ENCODE measurements around the gene MBP. TPM values are rescaled to one million over a fixed set of nuclear protein-coding genes. Genes with fewer than 3 reads are reported as not detected.

Gene MBP
- total and polyA plus RNA-seq, 10 of the 15 experiments (the other 5 are each of a cell fraction or from before 2014, with no cell fraction given): 12.2 to 67.8 (median 42.1) TPM

- 1% methylated on average over 4 of the region's 4 CpGs for WGBS (ENCODE audit: insufficient coverage, insufficient replicate concordance, low lambda C conversion rate, missing lambda C conversion rate)
- in situ Hi-C loops (cut with MboI) (no loop called here), intact Hi-C loops (cut with micrococcal nuclease; ENCODE audit: unreplicated experiment) (no loop called here)
- no peak overlapping the region for H3K27ac ChIP-seq (ENCODE audit: control insufficient read depth, insufficient read depth)
- no peaks in the 10 kb centered on the region for H3K27me3 ChIP-seq (replicated peaks in 1 of 2; ENCODE audit: control insufficient read depth in 2 of 2, insufficient read depth in 2 of 2, low read length in 1 of 2)
- no peaks in the 10 kb centered on the region for H4K20me1 ChIP-seq (ENCODE audit: control insufficient read depth, insufficient read depth)
- no TSS peak for BruUV-seq (replicated peaks)
- peak; percentile 72 for ATAC-seq
- peaks cover 12% of the 10 kb centered on the region for H3K4me1 ChIP-seq (ENCODE audit: control insufficient read depth, insufficient read depth, low read length)
- RAD21 ChIA-PET (ENCODE audit: unreplicated experiment): interaction anchor here (0.6 to 1.2 kb wide), 3 partner anchors 25 to 54 kb away, joined by 3 to 6 read pairs (median 3); partner anchors contain the start of gene MBP
- no peak overlapping the region for H3K9ac ChIP-seq (ENCODE audit: control insufficient read depth, insufficient read depth, low read length)
- TF ChIP-seq CREB1 (IDR thresholded peaks at IDR 0.05; ENCODE audit: low read depth): 0 out of 2 replicates have a peak, but pooled peaks have one; percentile 43
- TF ChIP-seq FOXM1 (IDR thresholded peaks at IDR 0.05; ENCODE audit: low read depth, low read length): no peak
- no peaks in the 10 kb centered on the region for H3K79me2 ChIP-seq (ENCODE audit: control insufficient read depth, insufficient read depth, low read length)
- no peak overlapping the region for H3K4me2 ChIP-seq (ENCODE audit: control insufficient read depth, insufficient read depth)
- no peak overlapping the region for H3K4me3 ChIP-seq
- CTCF ChIA-PET: interaction anchor here (0.9 to 1.5 kb wide), 4 partner anchors 11 to 354 kb away, joined by 3 to 5 read pairs (median 3); no protein-coding TSS in a partner anchor
- H3K9me3 ChIP-seq (replicated peaks; ENCODE audit: control insufficient read depth, insufficient read depth, low read length): no peaks in the 10 kb centered on the region
- no peak for DNase-seq (ENCODE audit: low read depth, low spot score)
- no peak for FAIRE-seq
- H2AFZ ChIP-seq (ENCODE audit: control insufficient read depth, low read depth, low read length): no peak overlapping the region
- no peaks in the 10 kb centered on the region for H3K36me3 ChIP-seq (ENCODE audit: control insufficient read depth in 2 of 2, insufficient read depth in 2 of 2, low read length in 1 of 2)
- SMC1A ChIA-PET (ENCODE audit: uncharacterized antibody, unreplicated experiment): interaction anchor here (0.9 to 1.6 kb wide), 5 partner anchors 12 to 54 kb away, joined by 3 to 7 read pairs (median 4); no protein-coding TSS in a partner anchor
- POLR2A ChIA-PET: interaction anchor here (1.3 kb wide), 1 partner anchor 11 kb away, joined by 3 read pairs; no protein-coding TSS in a partner anchor
Measured at GRCh38 chr18:77157312-77157711, 24.7 kb upstream of the MBP start.

GRCh38 chr18:77155031-77155430 is 22.4 kb upstream of the MBP start:
- no peaks in the 10 kb centered on the region for H3K27me3 ChIP-seq (replicated peaks in 1 of 2; ENCODE audit: control insufficient read depth in 2 of 2, insufficient read depth in 2 of 2, low read length in 1 of 2)
- no peak for ATAC-seq
- H3K9ac ChIP-seq (ENCODE audit: control insufficient read depth, insufficient read depth, low read length): no peak overlapping the region
- in situ Hi-C loops (cut with MboI) (no loop called here), intact Hi-C loops (cut with micrococcal nuclease; ENCODE audit: unreplicated experiment) (no loop called here)
- H3K79me2 ChIP-seq (ENCODE audit: control insufficient read depth, insufficient read depth, low read length): no peaks in the 10 kb centered on the region
- RAD21 ChIA-PET (ENCODE audit: unreplicated experiment): no interaction called here
- no peak for FAIRE-seq
- no peak for DNase-seq (ENCODE audit: low read depth, low spot score)
- TF ChIP-seq ZZZ3 (IDR thresholded peaks at IDR 0.05; ENCODE audit: control insufficient read depth, insufficient read length, low read depth) (no peak), KDM1A (IDR thresholded peaks at IDR 0.05; ENCODE audit: borderline replicate concordance) (no peak), ZNF217 (IDR thresholded peaks at IDR 0.05) (no peak), RAD21 (IDR thresholded peaks at IDR 0.05; ENCODE audit: insufficient read depth, low read depth, low read length) (no peak), POLR2A (IDR thresholded peaks at IDR 0.05; ENCODE audit: low read depth, low read length) (no peak), EZH2 (IDR thresholded peaks at IDR 0.05; ENCODE audit: borderline replicate concordance, control insufficient read depth, low read depth, low read length) (no peak), CREB1 (IDR thresholded peaks at IDR 0.05; ENCODE audit: low read depth) (no peak), ZNF622 (IDR thresholded peaks at IDR 0.05) (no peak), HDGF (IDR thresholded peaks at IDR 0.05) (no peak), E2F8 (IDR thresholded peaks at IDR 0.05; ENCODE audit: low read depth, partially characterized antibody) (no peak), RB1 (IDR thresholded peaks at IDR 0.05; ENCODE audit: borderline replicate concordance) (no peak), FOXK2 (IDR thresholded peaks at IDR 0.05) (no peak)
- WGBS (ENCODE audit: insufficient coverage, insufficient replicate concordance, low lambda C conversion rate, missing lambda C conversion rate): 74% methylated on average over 15 of the region's 17 CpGs
- POLR2A ChIA-PET: no interaction called here
- BruUV-seq (replicated peaks): no TSS peak
- no peak overlapping the region for H3K4me3 ChIP-seq
- H3K4me2 ChIP-seq (ENCODE audit: control insufficient read depth, insufficient read depth): no peak overlapping the region
- no peaks in the 10 kb centered on the region for H3K9me3 ChIP-seq (replicated peaks; ENCODE audit: control insufficient read depth, insufficient read depth, low read length)
- no peaks in the 10 kb centered on the region for H3K36me3 ChIP-seq (ENCODE audit: control insufficient read depth in 2 of 2, insufficient read depth in 2 of 2, low read length in 1 of 2)
- SMC1A ChIA-PET (ENCODE audit: uncharacterized antibody, unreplicated experiment): no interaction called here
- no peak overlapping the region for H3K27ac ChIP-seq (ENCODE audit: control insufficient read depth, insufficient read depth)
- no peak overlapping the region for H2AFZ ChIP-seq (ENCODE audit: control insufficient read depth, low read depth, low read length)
- CTCF ChIA-PET: interaction anchor here (1.3 kb wide), 1 partner anchor 155 kb away, joined by 3 read pairs; no protein-coding TSS in a partner anchor
- no peaks in the 10 kb centered on the region for H4K20me1 ChIP-seq (ENCODE audit: control insufficient read depth, insufficient read depth)
- H3K4me1 ChIP-seq (ENCODE audit: control insufficient read depth, insufficient read depth, low read length): peaks cover 9% of the 10 kb centered on the region

Measured in GM12878 (cell line).